Fibroblast of villous mesenchyme (primary cell): ENCODE results near the gene USP4. TPM values are rescaled to one million over a fixed set of nuclear protein-coding genes. Genes with fewer than 3 reads are reported as not detected.
A peak's percentile ranks its signal among the peaks of the same experiment; 100 is the strongest.
"Not testable (repeated sequence)": the region's sequence is repeated elsewhere in the genome, so short reads cannot be mapped to it uniquely, and the experiment has no call there.

Experiments used
- DNase-seq: peaks from one replicate; pipeline ENCODE4 v3.0.0-alpha.2; 2010; ENCODE audit warnings: low read depth
- H3K4me3 ChIP-seq: 2 replicates; pipeline ENCODE4 v1.5.1; 2011; ENCODE audit warnings: low read depth, mild to moderate bottlenecking, low read length
- total RNA-seq: library from RNA; depleted of rRNA; stranded (reverse); fragments of >200 nt; gene quantifications from 2 replicates; pipeline ENCODE4 v1.2.3, GENCODE V29; 2012
- TF ChIP-seq, protein P1 (sequence below): IDR thresholded peaks from 2 replicates; pipeline ENCODE4 v1.5.1; 2012; ENCODE audit warnings: low read depth, mild to moderate bottlenecking, low read length; ENCODE audit not compliant: insufficient read depth

The USP4 gene
- total RNA-seq, 1 donor, result 23.3 TPM

DNA sequence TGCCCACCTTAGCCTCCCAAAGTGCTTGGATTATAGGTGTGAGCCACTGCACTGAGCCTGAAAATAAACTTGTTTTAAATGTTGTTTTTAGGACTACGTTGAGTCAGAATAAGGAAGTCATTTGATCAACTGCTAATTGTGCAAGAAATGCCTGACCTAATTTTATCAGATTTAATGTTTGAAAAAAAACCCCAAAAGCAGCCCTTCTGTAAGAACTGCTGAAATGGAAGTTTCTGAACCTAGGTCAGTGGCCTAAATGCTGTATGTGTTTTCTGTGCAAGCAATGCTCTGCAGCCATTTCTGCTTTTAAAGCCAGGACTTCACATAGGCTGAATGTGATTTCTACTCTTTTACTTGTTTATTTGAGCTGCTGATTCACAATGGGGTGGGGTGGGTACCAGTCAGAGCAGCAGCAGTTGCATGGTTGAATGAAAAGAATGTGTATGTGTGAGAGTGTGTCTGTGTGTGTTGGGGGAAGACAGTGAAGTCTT, 11.7 kb upstream of the USP4 start:
- TF ChIP-seq, protein P1, sequence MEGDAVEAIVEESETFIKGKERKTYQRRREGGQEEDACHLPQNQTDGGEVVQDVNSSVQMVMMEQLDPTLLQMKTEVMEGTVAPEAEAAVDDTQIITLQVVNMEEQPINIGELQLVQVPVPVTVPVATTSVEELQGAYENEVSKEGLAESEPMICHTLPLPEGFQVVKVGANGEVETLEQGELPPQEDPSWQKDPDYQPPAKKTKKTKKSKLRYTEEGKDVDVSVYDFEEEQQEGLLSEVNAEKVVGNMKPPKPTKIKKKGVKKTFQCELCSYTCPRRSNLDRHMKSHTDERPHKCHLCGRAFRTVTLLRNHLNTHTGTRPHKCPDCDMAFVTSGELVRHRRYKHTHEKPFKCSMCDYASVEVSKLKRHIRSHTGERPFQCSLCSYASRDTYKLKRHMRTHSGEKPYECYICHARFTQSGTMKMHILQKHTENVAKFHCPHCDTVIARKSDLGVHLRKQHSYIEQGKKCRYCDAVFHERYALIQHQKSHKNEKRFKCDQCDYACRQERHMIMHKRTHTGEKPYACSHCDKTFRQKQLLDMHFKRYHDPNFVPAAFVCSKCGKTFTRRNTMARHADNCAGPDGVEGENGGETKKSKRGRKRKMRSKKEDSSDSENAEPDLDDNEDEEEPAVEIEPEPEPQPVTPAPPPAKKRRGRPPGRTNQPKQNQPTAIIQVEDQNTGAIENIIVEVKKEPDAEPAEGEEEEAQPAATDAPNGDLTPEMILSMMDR, result no peak
- H3K4me3 ChIP-seq, result no peak overlapping the region
- peak; percentile 86 for DNase-seq

DNA sequence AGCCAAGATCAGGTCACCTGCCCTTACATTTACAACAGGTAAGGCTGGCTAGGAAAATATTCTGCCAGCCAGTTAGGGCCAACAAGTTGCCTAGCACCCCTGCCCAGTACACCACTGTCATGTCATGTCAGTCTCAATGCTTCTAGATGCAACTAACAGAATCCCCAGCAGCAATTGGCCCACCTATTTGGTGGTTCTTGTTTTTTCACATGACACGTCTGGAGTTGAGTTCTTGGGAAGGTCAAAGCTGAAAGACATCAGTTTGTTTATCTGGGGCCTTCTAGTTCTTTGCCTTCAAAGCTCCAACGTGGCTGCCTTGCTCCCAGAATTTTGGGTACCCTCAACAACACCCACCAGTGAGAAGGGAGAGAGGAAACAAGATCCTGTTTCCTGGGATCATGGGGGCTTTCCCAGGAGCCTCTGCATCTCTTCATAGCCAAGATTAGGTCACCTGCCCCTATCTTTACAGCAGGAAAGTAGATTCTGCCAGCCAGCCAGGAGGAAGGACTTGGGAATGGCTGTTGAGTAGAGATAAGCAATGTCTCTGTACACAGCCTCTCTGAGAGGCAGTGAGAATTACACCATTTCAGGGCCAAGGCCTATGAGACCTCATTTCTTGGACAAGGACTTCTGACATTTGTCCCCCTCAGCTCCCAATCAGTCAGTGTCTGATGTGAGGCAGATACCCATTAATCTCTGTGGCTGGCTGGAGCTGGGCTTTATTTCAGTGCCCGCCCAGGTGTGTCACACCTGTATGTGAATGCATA, 9.7 kb upstream of the USP4 start:
- no peak overlapping the region for H3K4me3 ChIP-seq
- DNase-seq, result no peak
- TF ChIP-seq, protein P1, result no peak

GRCh38 chr3:49348361-49348760, 8.5 kb upstream of the USP4 start:
- H3K4me3 ChIP-seq, DNase-seq: not testable (repeated sequence)

GRCh38 chr3:49346797-49347251, 7.0 kb upstream of the USP4 start:
- DNase-seq, result no peak
- TF ChIP-seq, protein P1, result no peak
- H3K4me3 ChIP-seq, result no peak overlapping the region

DNA sequence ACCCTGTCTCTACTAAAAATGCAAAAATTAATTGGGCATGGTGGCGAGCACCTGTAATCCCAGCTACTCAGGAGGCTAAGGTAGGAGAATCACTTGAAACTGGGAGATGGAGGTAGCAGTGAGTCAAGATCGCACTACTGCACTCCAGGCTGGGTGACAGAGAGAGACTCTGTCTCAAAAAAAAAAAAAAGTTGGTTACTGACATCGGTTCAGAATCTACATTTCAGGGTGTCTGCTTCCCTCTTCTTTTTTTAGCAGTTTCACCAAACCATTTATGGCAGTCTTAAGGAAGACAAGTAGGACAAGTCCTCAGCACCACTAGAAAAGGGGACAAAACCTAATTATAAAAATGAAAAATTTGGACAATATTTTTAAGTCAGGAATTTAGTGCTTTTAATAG, 3.3 kb upstream of the USP4 start:
- DNase-seq, result no peak
- H3K4me3 ChIP-seq, result no peak overlapping the region
- TF ChIP-seq, protein P1, result no peak

GRCh38 chr3:49341996-49342395, 2.1 kb upstream of the USP4 start:
- no peak overlapping the region for H3K4me3 ChIP-seq
- TF ChIP-seq, protein P1, result no peak
- DNase-seq, result no peak

DNA sequence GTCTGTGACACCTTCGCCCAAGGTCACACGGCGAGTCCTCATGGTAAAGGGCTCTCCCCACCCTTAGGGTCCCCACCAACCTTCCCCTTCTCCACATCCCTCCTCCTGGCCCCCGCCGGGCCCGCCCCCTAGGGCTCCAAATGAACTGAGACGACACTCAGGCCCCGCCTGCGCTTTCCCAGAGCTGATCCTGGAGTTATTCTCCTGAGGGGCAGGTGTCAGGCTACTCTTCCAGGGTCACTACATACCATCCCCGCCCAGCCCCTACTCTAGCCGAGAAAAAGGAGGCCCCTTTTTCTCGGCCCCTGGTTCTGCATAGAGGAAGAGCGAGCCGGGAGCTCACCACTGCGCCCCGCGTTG, 292 bp downstream of the USP4 start:
- no peak for DNase-seq
- H3K4me3 ChIP-seq, result peak overlapping the region; percentile 89
- TF ChIP-seq, protein P1, result no peak
